ENCODE results near the gene RUNX3.
"Not testable (repeated sequence)": the region's sequence is repeated elsewhere in the genome, so short reads cannot be mapped to it uniquely, and the experiment has no call there.

RUNX3 gene

DNA sequence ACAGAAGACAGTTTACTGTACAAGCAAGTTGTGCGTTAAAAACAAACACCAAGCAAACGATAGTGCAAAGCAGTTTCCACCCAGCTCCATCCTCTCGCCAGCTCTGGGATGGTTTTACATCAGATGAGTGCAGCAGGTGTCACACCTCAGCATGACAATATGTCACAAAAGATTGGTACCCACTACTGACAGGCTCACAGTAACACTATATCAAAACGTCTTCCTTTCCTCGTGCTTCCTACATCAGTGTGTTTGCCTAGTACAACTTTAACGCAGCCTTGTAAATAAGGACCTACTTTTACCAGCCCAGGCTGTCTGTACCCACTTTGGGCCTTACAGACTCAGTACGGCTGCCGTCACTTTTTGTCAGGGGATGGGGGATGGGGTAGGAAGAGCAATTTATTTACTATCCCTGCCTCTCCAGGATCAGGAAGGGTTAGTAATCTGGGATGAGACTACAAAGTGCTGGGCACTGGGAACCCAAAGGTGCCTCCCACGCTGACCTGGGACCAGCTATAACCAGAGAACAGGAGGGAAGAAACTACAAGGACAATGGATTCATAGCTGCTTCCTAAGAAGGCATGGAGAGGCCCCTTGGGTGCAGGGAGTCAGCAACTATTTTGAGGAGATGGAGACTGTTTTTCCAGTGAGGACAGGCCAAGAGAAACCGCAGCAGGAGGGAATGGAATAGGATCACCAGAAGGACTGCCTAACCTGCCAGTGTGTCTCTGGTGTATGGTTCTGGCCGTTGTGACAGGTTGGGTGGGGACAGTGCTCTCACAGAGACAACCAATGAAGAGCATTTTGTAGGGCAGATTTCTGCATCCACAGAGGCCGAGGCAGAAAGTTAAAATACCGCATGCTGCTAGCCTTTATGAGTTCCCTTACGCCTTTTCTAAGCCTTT lies 30.2 kb downstream of the RUNX3 start:
- DNase-seq, result no peak

GRCh38 chr1:24898909-24899439 lies 31.1 kb downstream of the RUNX3 start:
- no peak for DNase-seq

DNA sequence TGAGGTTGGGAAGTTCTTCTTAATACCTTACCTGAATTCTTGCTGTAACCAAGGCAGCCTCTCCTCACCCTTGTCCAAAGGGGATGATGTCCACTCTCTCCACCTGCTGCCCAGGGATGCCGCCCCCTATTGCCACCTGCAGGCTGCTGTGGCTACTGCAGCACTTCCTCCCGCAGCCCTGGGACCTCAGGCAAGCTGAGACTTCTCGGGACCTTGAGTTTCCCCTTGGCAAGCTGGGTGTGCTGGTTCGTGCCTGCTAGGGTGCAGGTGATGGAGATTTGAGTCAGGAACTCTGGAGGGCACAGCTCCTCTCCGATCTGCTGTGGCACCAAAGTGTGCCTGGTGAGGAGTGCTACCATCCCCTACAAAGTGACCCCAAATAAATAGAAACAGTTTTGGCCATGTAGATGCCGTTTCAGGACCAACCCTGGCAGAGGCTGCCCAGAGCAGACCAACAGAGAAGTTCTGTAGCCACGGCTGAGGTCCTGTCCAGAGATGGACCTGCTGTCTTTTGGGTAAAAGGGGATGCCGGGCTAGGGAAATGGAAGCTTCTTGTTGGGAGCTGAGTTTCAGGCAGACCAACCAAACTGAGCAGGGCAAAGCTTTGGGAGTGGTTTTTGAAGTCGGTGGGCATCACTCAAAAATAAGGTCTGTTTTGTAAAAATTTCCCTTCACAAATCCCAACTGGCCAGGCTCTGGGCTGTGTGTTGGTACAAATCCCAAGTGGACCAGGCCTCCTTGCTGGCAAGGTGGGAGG lies 31.7 kb downstream of the RUNX3 start:
- DNase-seq, result peak in 1 of 3 experiments; percentile 3

DNA sequence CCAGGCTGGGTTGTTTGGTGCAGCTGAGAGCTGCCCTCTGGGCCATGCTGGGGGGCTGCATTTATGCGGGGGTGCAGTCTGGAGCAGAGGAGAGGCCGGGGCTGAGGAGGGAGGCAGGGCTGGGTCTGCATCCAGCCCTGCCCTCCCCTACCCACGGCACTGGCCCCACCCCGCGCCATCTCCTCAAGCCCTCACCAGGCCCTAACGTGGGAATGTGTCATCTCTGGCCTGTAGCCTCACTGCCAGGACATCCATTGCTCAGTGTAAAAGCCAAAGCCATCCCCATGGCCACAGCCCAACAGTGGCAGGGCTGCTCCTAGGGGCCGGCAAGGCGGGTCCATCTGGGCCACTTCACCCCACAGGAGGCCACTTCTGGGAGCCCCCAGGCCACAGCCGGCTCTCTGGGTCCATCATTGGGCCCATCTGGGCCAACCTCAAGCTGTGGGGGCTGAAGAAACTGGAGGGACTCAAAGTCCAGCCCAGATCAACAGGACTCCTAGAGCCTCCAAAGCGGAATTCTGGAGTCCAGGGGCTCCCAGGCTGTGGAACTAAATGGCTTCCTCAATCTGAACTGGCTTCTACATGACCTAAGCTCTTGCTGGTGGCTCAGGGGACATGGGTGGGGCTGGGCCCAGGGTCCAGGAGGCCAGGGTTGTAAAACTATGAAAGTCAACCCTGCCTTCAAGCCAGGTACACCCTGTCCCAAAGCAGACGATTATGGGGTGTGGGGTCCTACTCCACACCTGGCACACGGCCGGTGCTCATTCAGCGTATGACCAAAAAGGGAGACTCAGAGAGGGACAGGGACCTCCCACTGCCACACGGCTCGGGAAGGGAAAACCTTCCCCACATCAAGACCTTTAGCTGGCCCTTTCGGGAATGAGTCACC lies 32.6 kb downstream of the RUNX3 start:
- DNase-seq, result no peak

- DNase-seq, result no peak
These were observed 33.3 kb downstream of the RUNX3 start for GRCh38 chr1:24896596-24897262.

DNA sequence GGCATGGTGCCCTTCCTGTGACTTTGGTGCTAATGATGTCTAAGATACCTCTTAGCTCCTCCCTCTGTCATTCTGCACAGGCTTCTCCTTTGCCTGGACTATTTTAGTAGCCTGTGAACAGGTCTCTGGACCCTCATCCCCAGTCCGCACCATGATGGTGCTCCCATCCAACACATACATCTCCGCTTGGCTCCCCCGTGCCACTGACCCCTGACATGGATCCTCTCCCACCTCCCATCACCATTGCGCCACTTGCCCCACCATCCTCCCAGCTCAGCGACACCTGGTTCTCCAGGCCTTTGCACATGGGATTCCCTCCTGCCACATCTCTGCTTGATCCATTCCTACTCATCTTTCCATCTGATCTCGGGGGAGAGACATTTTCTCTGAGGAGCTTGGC lies 33.9 kb downstream of the RUNX3 start:
- DNase-seq, result no peak

GRCh38 chr1:24895511-24895910 lies 34.6 kb downstream of the RUNX3 start:
- DNase-seq, result no peak

DNA sequence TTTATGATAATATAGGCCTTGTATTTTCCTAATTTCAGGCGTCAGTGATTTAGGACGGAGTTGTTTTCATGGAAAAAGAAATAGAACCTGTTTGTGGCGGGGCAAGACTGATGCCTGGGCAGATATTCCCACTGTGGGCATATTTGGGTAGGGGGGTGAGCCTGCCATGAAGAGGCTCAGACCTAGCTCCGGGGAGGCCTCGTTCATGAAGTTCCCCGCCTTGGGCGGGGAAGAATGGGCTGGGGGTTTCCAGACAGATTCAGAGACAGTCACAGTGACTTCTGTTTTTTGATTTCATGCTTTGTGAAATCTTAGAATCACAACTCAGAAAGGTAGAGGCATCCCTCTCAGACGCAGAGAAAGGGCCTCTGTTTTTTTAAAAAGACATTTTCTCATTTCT lies 36.1 kb downstream of the RUNX3 start:
- no peak for DNase-seq

DNA sequence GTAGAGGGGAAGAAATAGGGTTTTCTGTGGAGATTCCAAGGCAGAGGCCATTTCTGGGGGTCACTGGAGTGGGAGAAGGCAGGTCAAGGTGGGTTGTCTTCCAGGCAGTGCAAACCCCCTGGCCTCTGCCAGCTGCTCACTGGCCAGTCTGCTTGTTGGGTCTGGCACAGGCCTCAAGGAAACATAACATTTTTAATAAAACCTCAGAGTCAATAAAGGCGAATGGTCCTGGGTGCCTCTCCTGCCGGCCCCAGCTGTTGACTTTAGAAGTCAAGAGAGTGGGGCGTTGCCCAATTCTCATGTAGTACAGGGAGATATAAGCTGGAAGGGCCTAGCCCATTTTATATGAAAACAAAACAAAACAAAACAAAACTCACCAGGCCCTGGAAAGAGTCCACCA lies 36.6 kb downstream of the RUNX3 start:
- no peak for DNase-seq

GRCh38 chr1:24892188-24893153 lies 37.6 kb downstream of the RUNX3 start:
- no peak for DNase-seq

DNA sequence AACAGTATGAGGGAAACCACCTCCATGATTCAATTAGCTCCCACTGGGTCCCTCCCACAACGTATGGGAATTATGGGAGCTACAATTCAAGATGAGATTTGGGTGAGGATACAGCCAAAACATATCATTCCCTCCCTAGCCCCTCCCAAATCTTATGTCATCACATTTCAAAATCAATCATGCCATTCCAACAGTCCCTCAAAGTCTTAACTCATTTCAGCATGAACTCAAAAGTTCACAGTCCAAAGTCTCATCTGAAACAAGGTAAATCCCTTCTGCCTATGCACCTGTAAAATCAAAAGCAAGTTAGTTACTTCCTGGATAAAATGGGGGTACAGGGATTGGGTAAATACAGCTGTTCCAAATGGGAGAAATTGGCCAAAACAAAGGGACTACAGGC lies 38.7 kb downstream of the RUNX3 start:
- DNase-seq, result not testable (repeated sequence)

- no peak for DNase-seq
These were observed 39.2 kb downstream of the RUNX3 start for GRCh38 chr1:24890887-24891286.

GRCh38 chr1:24888971-24889676 lies 41.0 kb downstream of the RUNX3 start:
- no peak for DNase-seq

DNA sequence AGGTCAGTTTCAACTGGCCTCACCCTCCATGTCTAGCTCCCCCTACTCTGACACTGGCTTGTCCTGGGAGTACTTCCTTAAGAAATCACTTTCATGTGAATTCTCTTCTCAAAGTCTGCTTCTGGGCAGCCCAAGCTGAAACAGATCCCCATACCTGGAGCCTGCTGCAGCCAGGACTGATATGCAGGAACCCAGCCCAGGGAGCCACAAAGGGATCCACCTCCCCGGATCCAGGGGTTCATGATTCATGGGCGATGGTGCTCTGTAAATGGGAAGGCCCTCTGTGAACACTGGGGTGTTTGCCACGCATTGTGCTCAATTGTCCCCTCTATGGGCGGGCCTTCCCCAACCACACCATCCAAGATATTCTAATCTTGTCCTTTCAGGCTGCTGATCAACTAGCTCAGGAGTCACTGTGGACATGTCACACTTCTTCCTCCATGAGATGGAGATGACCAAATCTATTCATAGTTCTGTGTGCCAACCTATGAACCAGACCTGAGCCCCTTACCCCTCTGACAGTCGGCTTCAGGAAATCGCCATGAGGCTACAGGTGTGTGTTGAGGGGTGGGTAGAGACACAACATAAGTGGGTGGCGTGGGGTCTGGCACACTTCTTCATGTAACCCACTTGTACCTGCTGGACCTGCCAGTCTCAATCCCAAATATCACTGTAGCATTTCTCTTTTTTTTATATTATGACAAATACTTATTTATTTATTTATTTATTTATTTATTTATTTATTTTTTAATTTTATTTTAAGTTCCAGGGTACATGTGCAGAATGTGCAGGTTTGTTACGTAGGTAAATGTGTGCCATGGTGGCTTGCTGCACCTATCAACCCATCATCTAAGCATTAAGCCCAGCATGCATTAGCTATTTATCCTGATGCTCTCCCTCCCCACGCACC lies 41.8 kb downstream of the RUNX3 start:
- no peak for DNase-seq

- no peak for DNase-seq
These were observed 43.8 kb downstream of the RUNX3 start for GRCh38 chr1:24886241-24886640.

GRCh38 chr1:24884751-24885150 lies 45.3 kb downstream of the RUNX3 start:
- no peak for DNase-seq

- no peak for DNase-seq
These were observed 49.0 kb downstream of the RUNX3 start for GRCh38 chr1:24881034-24881433.

- DNase-seq, result no peak
These were observed 51.0 kb downstream of the RUNX3 start for GRCh38 chr1:24878775-24879742.

Data from NCI-H1417 (cell line).